Activated naive CD4-positive, alpha-beta T cell treated with anti-CD3 and anti-CD28 coated beads, Interleukin-2, amount 50 U/mL, for 24 hours (primary cell): ENCODE results near the gene CXorf58.

Source experiments
- H3K27ac Mint-ChIP-seq: one replicate; pipeline ENCODE4 v1.8.0; 2021; ENCODE audit warnings: mild to moderate bottlenecking, mixed read lengths
- H3K27me3 Mint-ChIP-seq: one replicate; pipeline ENCODE4 v1.8.0; 2021; ENCODE audit warnings: mixed read lengths
- H3K36me3 Mint-ChIP-seq: one replicate; pipeline ENCODE4 v1.8.0; 2021; ENCODE audit warnings: mixed read lengths
- H3K4me1 Mint-ChIP-seq: one replicate; pipeline ENCODE4 v1.8.0; 2021; ENCODE audit warnings: mixed read lengths
- H3K4me3 Mint-ChIP-seq: one replicate; pipeline ENCODE4 v1.8.0; 2021; ENCODE audit warnings: mild to moderate bottlenecking, mixed read lengths
- H3K9me3 Mint-ChIP-seq: one replicate; pipeline ENCODE4 v1.8.0; 2021; ENCODE audit warnings: mixed read lengths

CXorf58 gene

GRCh38 chrX:23926015-23926414 is 18.2 kb downstream of the CXorf58 start:
- H3K36me3 Mint-ChIP-seq = no peaks in the 10 kb centered on the region
- H3K4me1 Mint-ChIP-seq = peaks cover 2% of the 10 kb centered on the region
- no peaks in the 10 kb centered on the region for H3K27me3 Mint-ChIP-seq

GRCh38 chrX:23930894-23931604 is 23.2 kb downstream of the CXorf58 start:
- H3K27me3 Mint-ChIP-seq = no peaks in the 10 kb centered on the region
- H3K27ac Mint-ChIP-seq = peak overlapping the region; percentile 85
- no peaks in the 10 kb centered on the region for H3K9me3 Mint-ChIP-seq
- no peak overlapping the region for H3K4me3 Mint-ChIP-seq
- peaks cover 18% of the 10 kb centered on the region for H3K4me1 Mint-ChIP-seq
- no peaks in the 10 kb centered on the region for H3K36me3 Mint-ChIP-seq

More at GRCh38 chrX:23926015-23926414, 18.2 kb downstream of the CXorf58 start:
- no peak overlapping the region for H3K27ac Mint-ChIP-seq
- H3K9me3 Mint-ChIP-seq = no peaks in the 10 kb centered on the region
- no peak overlapping the region for H3K4me3 Mint-ChIP-seq

- H3K27ac Mint-ChIP-seq = no peak overlapping the region
- no peaks in the 10 kb centered on the region for H3K36me3 Mint-ChIP-seq
- H3K4me1 Mint-ChIP-seq = peaks cover 18% of the 10 kb centered on the region
- H3K4me3 Mint-ChIP-seq = no peak overlapping the region
- H3K9me3 Mint-ChIP-seq = no peaks in the 10 kb centered on the region
- no peaks in the 10 kb centered on the region for H3K27me3 Mint-ChIP-seq
These were observed 24.2 kb downstream of the CXorf58 start for GRCh38 chrX:23932046-23932445.

GRCh38 chrX:23935106-23935505 is 27.3 kb downstream of the CXorf58 start:
- Mint-ChIP-seq H3K9me3 (no peaks in the 10 kb centered on the region), H3K27ac (no peak overlapping the region), H3K27me3 (no peaks in the 10 kb centered on the region), H3K4me3 (no peak overlapping the region), H3K4me1 (peaks cover 18% of the 10 kb centered on the region), H3K36me3 (no peaks in the 10 kb centered on the region)

GRCh38 chrX:23936180-23936579 is 28.4 kb downstream of the CXorf58 start:
- no peak overlapping the region for H3K27ac Mint-ChIP-seq
- H3K36me3 Mint-ChIP-seq = no peaks in the 10 kb centered on the region
- H3K27me3 Mint-ChIP-seq = no peaks in the 10 kb centered on the region

GRCh38 chrX:23937100-23937499 is 29.3 kb downstream of the CXorf58 start:
- Mint-ChIP-seq H3K36me3 (no peaks in the 10 kb centered on the region), H3K27me3 (no peaks in the 10 kb centered on the region), H3K4me1 (peaks cover 7% of the 10 kb centered on the region), H3K27ac (no peak overlapping the region), H3K9me3 (no peaks in the 10 kb centered on the region), H3K4me3 (no peak overlapping the region)

More at GRCh38 chrX:23936180-23936579, 28.4 kb downstream of the CXorf58 start:
- H3K4me1 Mint-ChIP-seq = peaks cover 14% of the 10 kb centered on the region
- no peak overlapping the region for H3K4me3 Mint-ChIP-seq
- H3K9me3 Mint-ChIP-seq = no peaks in the 10 kb centered on the region

GRCh38 chrX:23938690-23939089 is 30.9 kb downstream of the CXorf58 start:
- no peaks in the 10 kb centered on the region for H3K9me3 Mint-ChIP-seq
- no peaks in the 10 kb centered on the region for H3K36me3 Mint-ChIP-seq
- no peak overlapping the region for H3K4me3 Mint-ChIP-seq
- no peak overlapping the region for H3K27ac Mint-ChIP-seq
- H3K4me1 Mint-ChIP-seq = no peaks in the 10 kb centered on the region
- no peaks in the 10 kb centered on the region for H3K27me3 Mint-ChIP-seq

- Mint-ChIP-seq H3K36me3 (no peaks in the 10 kb centered on the region), H3K4me1 (no peaks in the 10 kb centered on the region), H3K27ac (no peak overlapping the region), H3K9me3 (no peaks in the 10 kb centered on the region), H3K27me3 (no peaks in the 10 kb centered on the region), H3K4me3 (no peak overlapping the region)
These were observed 31.4 kb downstream of the CXorf58 start for GRCh38 chrX:23939203-23939602.

- H3K27ac Mint-ChIP-seq = no peak overlapping the region
- no peaks in the 10 kb centered on the region for H3K27me3 Mint-ChIP-seq
These were observed 36.4 kb downstream of the CXorf58 start for GRCh38 chrX:23944234-23944633.

GRCh38 chrX:23945206-23945605 is 37.4 kb downstream of the CXorf58 start:
- Mint-ChIP-seq H3K27ac (no peak overlapping the region), H3K9me3 (no peaks in the 10 kb centered on the region), H3K36me3 (no peaks in the 10 kb centered on the region), H3K27me3 (no peaks in the 10 kb centered on the region), H3K4me1 (peaks cover 6% of the 10 kb centered on the region), H3K4me3 (no peak overlapping the region)

More at GRCh38 chrX:23944234-23944633, 36.4 kb downstream of the CXorf58 start:
- H3K4me1 Mint-ChIP-seq = peaks cover 4% of the 10 kb centered on the region
- no peaks in the 10 kb centered on the region for H3K9me3 Mint-ChIP-seq
- no peaks in the 10 kb centered on the region for H3K36me3 Mint-ChIP-seq
- H3K4me3 Mint-ChIP-seq = no peak overlapping the region

- Mint-ChIP-seq H3K4me3 (peak overlapping the region; percentile 57), H3K4me1 (peaks cover 38% of the 10 kb centered on the region), H3K9me3 (no peaks in the 10 kb centered on the region), H3K27ac (no peak overlapping the region), H3K27me3 (no peaks in the 10 kb centered on the region), H3K36me3 (no peaks in the 10 kb centered on the region)
These were observed 44.6 kb downstream of the CXorf58 start for GRCh38 chrX:23952391-23952790.

GRCh38 chrX:23952984-23953907 is 45.4 kb downstream of the CXorf58 start:
- H3K27ac Mint-ChIP-seq = peak overlapping the region; percentile 94

GRCh38 chrX:23953908-23954269 is 46.1 kb downstream of the CXorf58 start:
- Mint-ChIP-seq H3K36me3 (no peaks in the 10 kb centered on the region), H3K4me3 (peak overlapping the region; percentile 82), H3K27me3 (no peaks in the 10 kb centered on the region), H3K4me1 (peaks cover 38% of the 10 kb centered on the region), H3K9me3 (no peaks in the 10 kb centered on the region), H3K27ac (peak overlapping the region; percentile 94)

More at GRCh38 chrX:23952984-23953907, 45.4 kb downstream of the CXorf58 start:
- Mint-ChIP-seq H3K4me1 (peaks cover 35% of the 10 kb centered on the region), H3K9me3 (no peaks in the 10 kb centered on the region), H3K27me3 (no peaks in the 10 kb centered on the region), H3K36me3 (no peaks in the 10 kb centered on the region), H3K4me3 (peak overlapping the region; percentile 82)

GRCh38 chrX:23954396-23954795 is 46.6 kb downstream of the CXorf58 start:
- Mint-ChIP-seq H3K27ac (peak overlapping the region; percentile 46), H3K4me1 (peaks cover 39% of the 10 kb centered on the region), H3K4me3 (no peak overlapping the region), H3K27me3 (no peaks in the 10 kb centered on the region), H3K9me3 (no peaks in the 10 kb centered on the region), H3K36me3 (no peaks in the 10 kb centered on the region)

- Mint-ChIP-seq H3K4me3 (peak overlapping the region; percentile 23), H3K4me1 (peaks cover 13% of the 10 kb centered on the region), H3K27me3 (no peaks in the 10 kb centered on the region), H3K27ac (peak overlapping the region; percentile 81), H3K9me3 (no peaks in the 10 kb centered on the region), H3K36me3 (no peaks in the 10 kb centered on the region)
These were observed 52.0 kb downstream of the CXorf58 start for GRCh38 chrX:23959781-23960180.

- no peak overlapping the region for H3K4me3 Mint-ChIP-seq
- H3K9me3 Mint-ChIP-seq = no peaks in the 10 kb centered on the region
- H3K27me3 Mint-ChIP-seq = no peaks in the 10 kb centered on the region
- peaks cover 9% of the 10 kb centered on the region for H3K4me1 Mint-ChIP-seq
- no peak overlapping the region for H3K27ac Mint-ChIP-seq
- no peaks in the 10 kb centered on the region for H3K36me3 Mint-ChIP-seq
These were observed 56.4 kb downstream of the CXorf58 start for GRCh38 chrX:23964191-23964590.
